ENCODE measurements around the gene VPS37B.
"Not testable (repeated sequence)": the region's sequence is repeated elsewhere in the genome, so short reads cannot be mapped to it uniquely, and the experiment has no call there.

The VPS37B gene

DNA sequence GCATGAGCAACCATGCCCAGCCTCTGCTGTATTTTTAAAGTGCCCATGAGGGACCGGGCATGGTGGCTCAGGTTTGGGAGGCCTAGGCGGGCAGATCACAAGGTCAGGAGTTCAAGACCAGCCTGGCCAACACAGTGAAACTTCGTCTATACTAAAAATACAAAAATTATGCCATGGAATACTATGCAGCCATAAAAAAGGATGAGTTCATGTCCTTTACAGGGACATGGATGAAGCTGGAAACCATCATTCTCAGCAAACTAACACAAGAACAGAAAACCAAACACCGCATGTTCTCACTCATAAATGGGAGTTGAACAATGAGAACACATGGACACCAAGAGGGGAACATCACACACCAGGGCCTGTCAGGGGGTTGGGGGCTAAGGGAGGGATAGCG lies 9.3 kb upstream of the VPS37B start:
- DNase-seq, result not testable (repeated sequence)

DNA sequence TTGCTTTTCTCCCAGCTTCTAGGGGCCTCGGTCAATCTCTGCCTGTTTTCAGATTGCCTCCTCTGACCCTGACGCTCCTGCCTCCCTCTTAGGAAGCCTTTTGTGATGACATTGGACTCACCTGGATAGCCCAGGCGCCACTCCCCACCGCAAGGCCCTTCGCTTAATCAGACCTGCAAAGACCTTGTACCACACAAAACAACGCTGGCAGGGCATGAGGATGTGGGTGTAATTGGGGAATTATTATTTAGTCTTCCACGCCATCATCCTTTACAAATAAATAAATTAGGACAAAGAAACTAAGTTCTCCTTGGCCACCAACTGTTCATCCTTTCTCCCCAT lies 7.7 kb upstream of the VPS37B start:
- no peak for DNase-seq

DNA sequence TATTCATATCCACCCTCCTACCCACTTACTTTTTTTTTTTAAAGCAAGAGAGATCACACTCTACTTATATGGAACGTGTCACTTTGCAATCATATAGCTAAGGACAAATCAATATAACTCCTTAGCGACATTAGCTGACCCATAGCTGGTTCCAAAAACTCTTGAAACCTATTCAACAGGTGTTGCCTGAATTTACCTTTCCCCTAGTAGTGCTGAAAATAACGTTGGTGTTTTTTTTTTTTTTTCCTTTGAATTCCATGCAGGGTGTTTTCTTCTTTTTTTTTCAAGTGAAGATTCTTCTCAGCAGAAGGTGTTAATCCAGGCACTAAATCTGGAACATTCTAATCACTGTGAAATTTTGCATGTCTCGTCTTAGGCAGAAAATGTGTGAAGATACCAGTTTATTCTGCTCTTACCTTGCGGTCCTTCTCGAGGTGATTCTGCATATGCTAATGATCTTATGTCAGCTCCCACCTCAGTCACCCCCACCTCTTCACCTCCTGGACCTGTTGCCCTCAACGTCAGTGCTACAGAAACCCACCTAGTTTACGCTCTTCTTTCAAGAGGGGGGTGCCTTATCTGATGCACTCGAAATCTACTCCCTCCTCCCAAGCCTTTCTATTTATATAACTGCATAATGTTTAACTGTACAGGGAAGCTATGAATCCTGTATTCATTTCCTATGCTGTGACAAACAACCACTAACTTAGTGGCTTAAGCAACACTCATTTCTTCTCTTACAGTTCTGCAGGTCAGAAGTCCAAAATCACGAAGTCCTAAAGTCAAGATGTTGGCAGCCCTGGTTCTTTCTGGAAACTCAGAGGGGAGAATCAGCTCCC lies 7.1 kb upstream of the VPS37B start:
- no peak for DNase-seq

DNA sequence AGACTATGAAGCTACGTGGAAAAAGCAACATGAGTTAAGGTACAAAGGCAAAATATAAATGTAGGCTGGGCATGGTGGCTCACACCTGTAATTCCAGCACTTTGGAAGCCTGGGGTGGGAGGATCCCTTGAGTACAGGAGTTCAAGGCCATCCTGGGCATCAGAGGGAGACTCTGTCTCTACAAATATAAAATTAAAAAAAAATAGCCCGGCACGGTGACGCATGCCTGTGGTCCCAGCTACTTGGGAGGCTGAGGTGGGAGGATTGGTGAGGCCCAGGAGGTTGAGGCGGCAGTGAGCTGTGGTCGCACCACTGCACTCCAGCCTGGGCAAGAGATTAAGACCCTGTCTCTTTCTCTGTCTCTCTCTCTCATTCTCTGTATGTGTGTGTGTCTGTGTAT lies 4.0 kb upstream of the VPS37B start:
- DNase-seq, result no peak

DNA sequence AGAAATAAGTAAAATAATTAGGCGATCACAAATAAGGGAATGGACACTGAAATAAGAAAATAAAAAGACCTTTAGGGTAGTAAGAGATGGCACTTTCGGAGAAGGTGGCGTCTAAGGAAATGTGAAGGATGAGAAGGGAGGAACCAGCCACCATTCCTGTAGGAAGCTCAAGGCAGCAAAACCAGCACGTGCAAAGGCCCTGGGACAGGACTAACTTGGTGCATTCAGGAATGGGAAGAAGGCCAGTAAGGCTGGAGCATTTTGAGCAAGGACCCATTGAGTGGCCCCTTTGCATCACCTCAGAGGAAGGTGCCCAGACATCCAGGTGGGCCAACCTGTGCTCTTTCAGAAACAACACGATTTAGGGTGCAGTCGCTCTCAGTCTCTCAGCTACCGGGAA lies 738 bp upstream of the VPS37B start:
- no peak for DNase-seq

DNA sequence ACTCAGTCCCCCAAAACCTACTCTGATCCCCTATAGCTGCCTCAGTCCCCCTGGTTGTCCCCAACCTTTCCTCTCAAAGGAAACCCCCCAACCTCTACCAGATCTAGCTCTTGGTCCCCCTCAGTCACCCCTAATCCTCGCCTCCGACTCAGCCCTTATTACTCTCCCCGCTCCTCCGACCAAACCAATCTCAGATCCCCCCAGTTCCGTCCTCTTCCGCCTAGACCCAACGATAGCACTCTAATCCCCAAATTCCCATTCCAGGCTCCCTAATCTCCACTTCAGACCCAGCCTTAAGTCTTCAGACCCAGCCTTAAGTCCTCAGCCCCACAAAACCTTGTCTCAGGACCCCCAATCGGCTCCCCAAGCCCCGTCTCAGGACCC lies 612 bp downstream of the VPS37B start:
- DNase-seq, result no peak

DNA sequence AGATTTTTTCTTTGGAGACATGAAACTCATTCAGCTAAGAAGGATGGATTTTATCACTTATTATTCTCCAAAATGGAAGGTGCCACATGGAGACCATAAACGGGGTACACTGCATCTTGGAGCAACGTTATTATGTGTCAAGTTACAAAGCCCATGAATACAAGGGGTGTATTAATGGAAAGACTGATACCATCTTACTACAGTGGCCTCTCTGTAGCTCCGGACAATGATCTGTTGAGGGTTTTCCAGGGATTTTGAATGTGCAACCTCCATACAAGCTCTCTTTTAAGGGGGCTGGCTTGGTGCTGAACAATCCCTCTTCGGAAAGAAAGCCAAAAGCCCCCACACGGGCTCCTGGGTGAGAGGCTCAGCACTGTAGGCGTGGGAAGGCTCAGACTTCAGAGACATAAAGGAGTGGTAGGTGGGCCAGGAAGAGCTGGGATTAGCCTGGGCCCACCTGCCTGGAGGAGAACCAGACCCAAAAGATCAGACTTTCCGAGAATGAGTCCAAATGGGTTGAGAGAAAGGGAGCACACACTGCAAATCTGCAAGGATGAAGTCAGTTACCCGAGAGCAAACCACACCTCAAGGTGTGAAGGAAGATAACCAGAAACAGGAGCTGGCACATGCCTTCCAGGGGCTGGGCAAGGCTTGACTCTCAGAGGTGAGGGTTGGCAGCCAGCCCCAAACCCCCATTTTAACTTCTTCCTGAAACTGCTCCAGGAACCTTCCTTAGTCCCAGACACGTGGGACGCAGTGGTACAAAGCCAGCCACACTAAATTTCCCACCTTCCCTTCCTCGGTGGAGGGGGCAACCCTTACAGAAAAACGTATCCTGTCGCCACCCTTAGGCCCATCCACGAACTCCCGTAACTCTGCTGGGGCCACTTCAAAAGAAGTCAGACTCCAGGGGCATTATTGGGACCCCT lies 1.5 kb downstream of the VPS37B start:
- DNase-seq, result no peak

DNA sequence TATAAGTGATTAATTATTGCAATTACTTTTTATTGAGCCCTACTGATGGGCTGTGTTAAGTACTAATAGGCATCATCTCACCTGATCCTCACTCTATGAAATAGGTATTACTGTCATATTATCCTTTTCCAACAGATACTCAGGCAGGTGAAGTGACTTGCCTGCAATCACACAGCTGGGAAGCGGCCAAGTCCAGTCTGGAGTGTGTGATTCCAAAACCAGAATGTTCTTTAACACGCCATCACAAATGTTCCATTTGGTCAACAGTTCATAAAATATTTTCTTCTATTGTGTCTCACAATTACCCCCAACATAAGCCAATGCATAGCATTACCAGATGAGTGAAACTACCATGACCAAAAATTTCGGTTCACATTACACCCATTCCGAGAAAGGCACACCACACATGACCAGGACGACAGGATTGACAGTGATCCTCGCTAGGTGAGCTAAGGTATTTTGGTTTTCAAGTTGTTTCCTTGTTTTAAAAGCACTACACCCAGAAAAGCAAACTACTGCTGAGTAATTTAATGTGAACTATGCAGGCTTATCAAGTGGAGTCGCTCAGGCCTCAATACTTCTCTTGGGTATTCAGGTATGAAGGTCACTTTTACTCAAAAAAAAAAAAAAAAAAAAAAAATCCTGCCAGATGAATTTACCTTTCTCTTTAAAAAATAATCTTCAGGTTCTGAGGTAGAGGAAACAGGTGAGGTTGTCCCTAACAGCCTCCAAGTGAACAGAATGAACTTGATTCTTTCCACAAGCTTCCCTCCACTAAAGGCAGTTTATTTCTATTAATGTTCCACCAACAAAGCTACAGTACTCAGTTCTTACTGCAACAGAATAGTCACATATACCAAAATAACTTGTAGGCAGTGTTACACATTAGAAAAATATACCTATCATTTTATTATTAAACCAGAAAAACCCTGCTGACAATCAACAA lies 2.4 kb downstream of the VPS37B start:
- no peak for DNase-seq

DNA sequence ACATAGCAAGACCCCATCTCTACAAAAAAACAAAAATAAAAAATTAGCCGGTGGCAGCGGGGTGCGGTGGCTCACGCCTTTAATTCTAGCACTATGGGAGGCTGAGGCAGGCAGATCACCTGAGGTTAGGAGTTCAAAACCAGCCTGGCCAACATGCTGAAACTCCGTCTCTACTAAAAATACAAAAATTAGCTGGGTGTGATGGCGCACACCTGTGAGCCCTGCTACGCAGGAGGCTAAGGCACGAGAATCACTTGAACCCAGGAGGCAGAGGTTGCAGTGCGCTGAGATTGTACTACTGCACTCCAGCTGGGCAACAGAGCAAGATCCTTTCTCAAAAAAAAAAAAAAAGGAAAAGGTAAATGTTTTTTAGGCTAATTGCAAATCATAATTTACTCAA lies 3.2 kb downstream of the VPS37B start:
- not testable (repeated sequence) for DNase-seq

DNA sequence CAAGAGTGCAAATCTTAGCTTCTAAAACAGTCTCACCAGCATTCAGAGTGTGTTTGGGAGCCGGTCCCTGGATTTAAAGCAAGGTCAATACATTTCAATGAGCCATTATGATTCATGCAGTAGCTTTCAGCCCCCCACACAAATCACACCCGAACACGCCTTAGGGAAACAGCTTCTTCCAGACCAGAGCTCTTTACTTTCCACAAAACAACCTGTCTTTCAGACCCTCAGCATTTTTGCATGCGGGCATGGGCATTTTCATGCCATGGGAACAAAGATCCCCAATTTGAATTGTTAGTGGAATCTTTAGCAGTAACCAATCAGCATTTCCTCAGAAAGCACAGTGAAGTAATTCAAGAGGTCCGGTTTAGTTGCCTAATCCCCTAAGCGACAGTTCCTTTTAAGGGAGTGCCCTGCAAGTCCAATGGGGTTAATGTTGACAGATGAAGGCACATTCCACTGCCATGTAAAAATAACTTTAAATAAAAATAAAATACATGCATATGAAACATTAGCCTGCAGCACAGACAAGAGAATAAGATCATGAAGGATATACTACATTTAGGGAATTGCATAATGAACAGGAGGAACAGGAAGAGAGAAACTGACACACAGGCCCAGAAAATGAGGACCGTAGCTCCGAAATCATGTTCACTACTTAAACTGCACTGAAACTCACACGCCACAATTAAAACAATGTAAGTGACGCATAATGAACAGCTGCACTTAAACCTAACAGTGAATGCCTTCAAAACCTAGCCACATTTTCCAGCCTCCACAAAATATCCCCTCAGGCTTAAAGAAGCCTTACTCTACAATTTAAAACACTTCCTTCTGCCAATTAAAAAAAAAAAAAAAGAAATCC lies 4.0 kb downstream of the VPS37B start:
- no peak for DNase-seq

DNA sequence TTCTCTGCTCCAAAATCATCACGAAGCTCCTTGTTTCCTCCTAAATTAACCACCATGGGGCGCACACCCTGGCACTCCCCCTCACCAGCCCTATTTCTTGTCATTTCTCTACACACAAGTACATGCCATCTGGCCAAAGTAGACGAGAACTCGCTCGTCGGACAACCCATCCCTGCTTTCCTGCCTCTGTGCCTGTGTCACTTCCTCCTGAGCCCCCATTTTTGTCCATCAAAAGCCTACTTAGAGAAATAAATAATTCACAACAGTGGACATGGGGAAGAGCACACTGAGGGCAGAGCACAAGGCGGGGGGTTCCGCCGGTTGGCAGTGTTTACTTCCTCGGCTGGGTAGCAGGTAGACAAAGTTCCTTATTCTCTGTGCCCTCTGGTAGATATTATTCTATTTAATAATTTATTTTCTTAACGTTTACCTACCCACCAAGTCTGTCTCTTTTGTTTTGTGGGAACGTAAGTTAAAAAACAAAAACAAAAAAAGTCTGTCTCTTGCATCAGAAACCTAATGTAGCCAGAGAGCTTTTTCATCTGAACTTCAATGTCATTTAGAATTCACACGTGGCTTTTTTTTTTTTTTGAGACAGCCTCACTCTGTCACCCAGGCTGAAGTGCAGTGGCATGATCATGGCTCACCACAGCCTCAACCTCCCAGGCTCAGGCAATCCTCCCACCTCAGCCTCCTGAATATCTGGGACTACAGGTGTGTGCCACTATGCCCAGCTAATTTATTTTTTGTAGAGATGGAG lies 6.0 kb downstream of the VPS37B start:
- no peak for DNase-seq

DNA sequence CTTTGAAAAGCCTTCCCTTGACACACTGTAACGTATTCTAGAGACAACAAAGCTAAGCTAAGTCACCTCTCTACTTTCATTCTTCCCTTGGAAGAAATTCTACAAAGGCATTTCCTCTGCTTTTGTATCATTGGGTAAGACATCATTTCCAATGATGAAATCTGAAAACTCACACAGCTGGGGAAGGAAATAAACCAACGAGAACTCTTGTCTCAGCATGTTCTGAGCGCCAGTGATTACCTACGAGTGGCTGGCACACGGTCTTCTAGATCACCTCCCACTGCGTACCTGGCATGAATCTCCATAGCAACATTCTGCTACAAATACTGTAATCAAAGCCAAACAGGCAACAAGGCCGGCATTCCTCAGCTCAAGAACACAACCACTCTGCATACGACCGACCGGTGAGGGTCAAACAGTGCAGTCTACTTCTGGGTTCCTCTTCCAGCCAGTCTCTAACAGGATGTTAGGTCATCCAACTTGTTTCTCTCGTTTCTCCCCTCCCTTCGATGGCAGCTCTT lies 7.6 kb downstream of the VPS37B start:
- no peak for DNase-seq

DNA sequence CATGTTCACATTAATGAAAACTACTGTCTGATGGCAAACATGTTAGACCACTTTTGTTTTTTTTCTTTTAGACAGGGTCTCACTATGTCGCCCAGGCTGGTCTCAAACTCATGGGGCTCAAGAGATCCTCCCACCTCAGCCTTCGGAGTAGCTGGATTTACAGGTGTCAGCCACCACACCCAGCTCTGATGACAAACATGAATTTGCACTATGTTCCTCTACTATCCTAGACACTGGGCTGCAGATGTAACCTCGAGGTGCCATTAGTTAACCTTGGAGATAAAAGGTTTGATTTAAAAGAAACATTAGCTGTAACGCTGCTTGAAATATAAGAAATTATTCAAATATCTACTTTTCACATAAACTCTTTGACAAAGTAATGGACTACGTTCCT lies 8.1 kb downstream of the VPS37B start:
- no peak for DNase-seq

DNA sequence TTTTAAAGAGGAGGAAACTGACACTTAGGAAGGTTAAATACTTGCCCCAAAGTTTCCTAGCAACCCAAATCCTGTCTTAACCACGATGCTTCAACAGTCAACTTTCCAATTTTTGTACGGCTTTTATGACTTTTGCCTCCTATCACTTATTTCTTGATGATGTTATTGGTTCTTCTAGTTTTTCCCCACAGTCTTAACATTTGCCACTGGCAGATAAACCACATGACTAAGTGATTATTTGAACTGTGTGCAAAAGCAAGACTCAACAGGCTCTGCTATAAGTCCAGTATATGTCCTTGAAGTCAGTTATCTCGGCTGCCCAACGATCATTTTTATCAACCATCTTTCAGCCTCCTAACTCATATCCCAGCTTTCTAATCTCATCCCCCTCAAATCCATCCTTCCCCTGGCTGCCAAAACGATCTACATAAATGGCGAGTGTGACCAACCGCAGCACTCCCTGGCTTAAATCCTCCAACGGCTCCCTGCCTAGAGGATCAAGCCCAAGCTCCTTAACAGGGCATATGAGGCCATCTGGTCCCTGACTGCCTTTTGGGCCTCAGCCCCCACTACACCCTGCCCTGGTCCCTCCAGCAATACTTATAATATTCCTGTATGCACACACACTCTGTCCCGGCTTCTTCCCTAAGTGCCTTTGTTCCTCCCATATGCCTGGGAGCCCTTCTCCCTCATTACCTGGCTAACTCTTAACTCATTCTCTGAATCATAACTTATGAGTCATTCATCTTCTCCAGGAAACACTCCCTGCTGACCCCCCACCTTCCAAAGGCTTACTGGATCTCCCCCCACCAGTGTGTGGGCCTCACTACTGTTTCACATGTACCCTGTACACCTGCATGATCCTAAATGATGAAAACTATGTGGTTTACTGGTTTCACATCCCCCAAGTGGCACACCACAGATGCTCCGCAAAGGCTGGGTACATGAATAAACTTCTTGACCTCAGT lies 8.8 kb downstream of the VPS37B start:
- no peak for DNase-seq

DNA sequence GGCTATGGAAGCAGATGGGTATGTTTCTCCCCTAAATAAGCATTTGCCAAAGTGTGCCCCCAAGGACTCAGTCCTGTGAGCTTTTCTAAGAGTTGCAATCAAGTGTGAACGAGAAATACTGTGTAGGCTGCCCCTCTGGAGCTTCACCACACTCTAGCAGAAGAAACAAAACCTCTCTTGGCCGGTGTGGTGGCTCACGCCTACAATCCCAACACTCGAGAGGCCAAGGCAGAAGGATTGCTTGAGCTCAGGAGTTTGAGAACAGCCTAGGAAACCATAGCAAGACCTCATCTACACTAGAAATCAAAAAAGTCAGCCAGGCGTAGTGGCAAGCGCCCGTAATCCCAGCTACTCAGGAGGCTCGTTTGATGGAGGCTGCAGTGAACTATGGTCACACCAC lies 9.8 kb downstream of the VPS37B start:
- DNase-seq, result no peak

DNA sequence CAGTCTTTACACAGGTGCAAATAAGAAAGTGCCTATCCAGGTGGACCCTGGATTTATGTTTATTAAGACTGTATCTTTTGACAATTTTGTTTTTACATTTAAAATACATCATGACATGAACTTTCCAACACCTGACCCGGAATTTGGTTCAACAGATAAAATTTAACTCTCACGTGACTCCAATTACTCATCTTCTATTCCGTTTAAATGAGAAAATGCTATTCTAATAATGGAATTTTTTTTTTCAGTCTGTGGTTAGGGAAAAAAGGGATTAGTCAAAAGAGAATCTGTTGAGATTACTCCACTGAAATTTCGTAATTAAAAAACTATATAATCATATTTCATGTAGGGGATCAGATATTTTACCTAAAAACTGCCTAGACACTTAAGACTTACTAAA lies 11.1 kb downstream of the VPS37B start:
- DNase-seq, result no peak

DNA sequence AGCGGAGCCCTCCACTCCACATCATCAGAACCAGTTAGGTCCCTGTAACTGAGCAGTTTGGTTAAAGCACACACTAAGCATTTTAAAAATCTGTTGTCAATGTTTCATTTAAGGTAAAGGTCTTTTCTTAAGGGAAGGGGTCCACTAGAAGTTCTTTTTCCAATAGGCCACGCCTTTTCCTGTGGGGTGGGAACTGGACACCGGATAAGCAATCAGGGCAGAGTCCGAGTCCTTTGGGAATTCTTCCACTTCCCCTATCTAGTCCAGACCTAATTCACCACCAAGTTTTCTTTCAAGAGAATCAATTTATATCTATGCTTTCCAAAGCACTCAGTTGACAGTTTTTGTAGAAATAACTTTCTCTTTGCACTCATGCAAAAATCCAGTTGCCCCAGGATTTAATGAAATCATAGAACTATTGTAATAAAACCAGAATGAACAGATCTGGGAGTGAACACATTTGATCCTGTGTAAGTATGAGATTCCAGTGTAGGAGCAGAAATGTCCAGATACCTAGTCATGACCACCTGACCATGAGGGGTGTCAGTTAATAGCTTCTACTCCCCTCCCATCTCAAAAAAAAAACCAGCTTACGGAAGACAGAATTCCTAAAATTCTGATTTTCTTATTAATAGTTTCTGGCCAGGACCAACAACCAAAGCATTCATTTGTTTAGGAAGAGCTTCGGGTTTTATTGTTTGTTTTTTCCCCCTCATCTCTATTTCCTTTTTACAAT lies 11.7 kb downstream of the VPS37B start:
- DNase-seq, result no peak

DNA sequence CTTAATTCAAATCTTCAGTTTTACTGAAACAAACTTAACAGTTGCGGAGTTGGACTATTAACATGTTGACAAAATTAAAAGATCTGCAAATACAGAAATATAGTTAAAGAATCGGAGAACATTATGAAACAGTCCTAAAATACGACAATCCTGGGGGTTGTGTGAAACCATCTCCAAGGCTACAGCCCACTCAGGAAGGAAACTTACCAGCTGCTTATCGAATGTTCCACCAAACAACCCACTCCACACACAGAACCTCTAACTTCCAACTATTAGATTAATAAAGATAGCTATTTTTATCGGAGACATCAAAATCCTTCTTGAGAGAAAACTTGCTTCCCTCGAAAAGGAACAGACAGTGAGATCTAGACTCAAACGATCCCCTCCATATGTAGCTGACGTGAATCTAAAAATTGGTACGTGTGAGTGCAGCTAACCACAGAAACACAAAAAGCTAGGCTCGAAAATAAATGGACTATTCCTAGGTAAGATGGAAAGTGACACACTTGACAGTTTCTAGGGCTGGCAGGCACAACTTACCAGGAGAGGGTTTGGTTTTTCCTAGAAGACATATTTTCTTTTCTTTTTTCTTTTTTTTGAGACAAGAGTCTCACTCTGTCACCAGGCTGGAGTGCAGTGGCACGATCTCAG lies 12.9 kb downstream of the VPS37B start:
- DNase-seq, result no peak

DNA sequence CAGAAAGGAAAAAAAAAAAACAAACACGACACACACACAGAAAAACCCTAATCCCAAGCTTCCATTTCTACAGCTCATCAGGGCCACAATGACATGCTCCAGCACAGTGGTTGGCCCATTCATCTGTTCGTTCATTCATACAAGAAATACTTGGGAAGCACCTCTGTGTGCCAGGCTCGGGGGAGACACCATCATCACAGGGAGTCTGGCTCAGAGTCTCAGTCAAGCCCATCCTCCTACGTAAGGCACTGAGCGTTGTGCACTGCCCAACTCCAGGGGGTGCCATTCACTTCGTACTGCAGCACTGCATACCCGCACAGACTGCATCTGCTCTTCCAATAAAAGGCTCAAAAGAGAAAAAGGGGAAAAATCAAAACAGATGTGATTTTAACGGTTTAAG lies 15.3 kb downstream of the VPS37B start:
- DNase-seq, result no peak

Measured in GOT3 (cell line).